HepG2 (cell line): ENCODE results near the gene CLDN5. TPM values are rescaled to one million over a fixed set of nuclear protein-coding genes. Genes with fewer than 3 reads are reported as not detected.

Source experiments
- ATAC-seq: fragments of 200-7000 bp; cut with Tn5 transposase; 3 replicates; pipeline ENCODE4 v1.9.1; 2020; ENCODE audit warnings: mild to moderate bottlenecking, moderate library complexity
- BruUV-seq: library from RNA; stranded (reverse); fragments of 400-500 nt; replicated peaks from 2 replicates; lab custom pipeline; 2021; lab: Mats Ljungman, UMichigan
- CTCF ChIA-PET: fragments of 300-600 bp; formaldehyde crosslinking; extraction: SDS; loops from one replicate; lab custom pipeline; 2021; ENCODE audit warnings: low total read pairs, inconsistent platforms, low intra/inter-chr PET ratio; lab: Yijun Ruan, JAX
- POLR2A ChIA-PET: fragments of 350-600 bp; sonication (Branson Sonifier 250); formaldehyde crosslinking; loops from one replicate; lab custom pipeline; 2020; ENCODE audit warnings: antibody characterized with exemption, inconsistent platforms; lab: Yijun Ruan, JAX
- DNase-seq: peaks from one replicate; pipeline ENCODE4 v3.0.0-alpha.2; 2015; ENCODE audit warnings: low spot score
- FAIRE-seq: peaks from 3 replicates; lab custom pipeline; 2011; peaks lifted over from hg19 to GRCh38; lab: Jason Lieb, UNC
- H2AFZ ChIP-seq: one replicate; pipeline ENCODE4 v1.6.1; 2011; ENCODE audit warnings: low read length, inconsistent platforms
- H3K27ac ChIP-seq: fragments of 300-600 bp; 3 replicates; pipeline ENCODE4 v1.8.0; 2011; ENCODE audit warnings: mixed run types, mild to moderate bottlenecking, mixed read lengths, low read length, inconsistent platforms; ENCODE audit not compliant: insufficient read depth; ENCODE audit errors: extremely low read length
- H3K27me3 ChIP-seq, 2 experiments: fragments of 200-600 bp in 1 of 2; 2 replicates in 1 of 2; 3 replicates in 1 of 2; pipeline versions ENCODE4 v1.6.0 to v1.8.0; 2011; ENCODE audit warnings: low read length in 2 of 2, mild to moderate bottlenecking in 2 of 2, moderate library complexity in 2 of 2, inconsistent platforms in 1 of 2; ENCODE audit not compliant: insufficient read depth in 2 of 2, control insufficient read depth in 1 of 2
- H3K36me3 ChIP-seq, 2 experiments: fragments of 200-600 bp in 1 of 2; replicated peaks in 1 of 2; 2 replicates in 1 of 2; 3 replicates in 1 of 2; pipeline versions ENCODE4 v1.5.1 to v1.8.0; 2011; ENCODE audit warnings: low read length in 2 of 2, inconsistent platforms in 1 of 2; ENCODE audit not compliant: insufficient read depth in 2 of 2, control insufficient read depth in 1 of 2
- H3K4me1 ChIP-seq: 2 replicates; pipeline ENCODE4 v1.5.1; 2012; ENCODE audit warnings: low read length, inconsistent platforms; ENCODE audit not compliant: insufficient read depth
- H3K4me2 ChIP-seq: 2 replicates; pipeline ENCODE4 v1.6.0; 2011; ENCODE audit warnings: low read depth, low read length, inconsistent platforms
- H3K4me3 ChIP-seq, 3 experiments: fragments of 200-600 bp in 1 of 3; sonication (generic), shearing (Covaris generic) in 1 of 3; replicated peaks in 1 of 3; 2 replicates each; pipeline ENCODE4 v1.5.1; 2011 to 2016; ENCODE audit warnings: low read length in 3 of 3, inconsistent platforms in 2 of 3, low read depth in 2 of 3, mild to moderate bottlenecking in 2 of 3, control low read depth in 1 of 3, mixed read lengths in 1 of 3; ENCODE audit not compliant: insufficient read depth in 1 of 3
- H3K79me2 ChIP-seq: one replicate; pipeline ENCODE4 v1.6.1; 2011; ENCODE audit warnings: low read length, inconsistent platforms; ENCODE audit not compliant: insufficient read depth
- H3K9ac ChIP-seq: 2 replicates; pipeline ENCODE4 v1.6.0; 2011; ENCODE audit warnings: mild to moderate bottlenecking, low read depth, low read length, inconsistent platforms; ENCODE audit not compliant: insufficient read depth
- H3K9me3 ChIP-seq: 2 replicates; pipeline ENCODE4 v1.5.1; 2012; ENCODE audit warnings: mild to moderate bottlenecking, low read length
- H4K20me1 ChIP-seq: 2 replicates; pipeline ENCODE4 v1.6.0; 2011; ENCODE audit warnings: inconsistent platforms, mild to moderate bottlenecking, low read length, moderate library complexity; ENCODE audit not compliant: insufficient read depth
- ATM ChIP-seq: fragments of 450-650 bp; IDR thresholded peaks from 2 replicates; pipeline ENCODE4 v1.7.1; 2017; ENCODE audit warnings: mild to moderate bottlenecking, borderline replicate concordance
- CBX2 ChIP-seq, 2 experiments: fragments of 200-600 bp in 1 of 2; sonication (generic); formaldehyde crosslinking in 1 of 2; IDR thresholded peaks; 2 replicates each; pipeline versions ENCODE4 v1.7.0 to v1.8.1; 2018 to 2022; ENCODE audit warnings: low read depth in 2 of 2, low read length in 1 of 2, mild to moderate bottlenecking in 1 of 2, missing genetic modification reagents in 1 of 2
- CHCHD3 ChIP-seq: sonication (generic); formaldehyde crosslinking; IDR thresholded peaks from 2 replicates; pipeline ENCODE4 v1.8.0; 2022; ENCODE audit warnings: mild to moderate bottlenecking, missing genetic modification reagents, moderate library complexity
- HCFC1 ChIP-seq: fragments of 150-350 bp; IDR thresholded peaks from 2 replicates; pipeline ENCODE4 v1.6.1; 2014; ENCODE audit warnings: low read depth, low read length
- HIVEP1 ChIP-seq: sonication (generic); formaldehyde crosslinking; IDR thresholded peaks from 2 replicates; pipeline ENCODE4 v1.4.0; 2020; ENCODE audit warnings: mild to moderate bottlenecking, missing genetic modification reagents
- MTA1 ChIP-seq: sonication (generic); formaldehyde crosslinking; IDR thresholded peaks from 2 replicates; pipeline ENCODE4 v1.4.0; 2020; ENCODE audit warnings: missing genetic modification reagents, mild to moderate bottlenecking, borderline replicate concordance
- REXO4 ChIP-seq: sonication (generic); formaldehyde crosslinking; IDR thresholded peaks from 2 replicates; pipeline ENCODE4 v1.8.0; 2022; ENCODE audit warnings: missing genetic modification reagents, mild to moderate bottlenecking, borderline replicate concordance
- RFX1 ChIP-seq: fragments of 450-650 bp; IDR thresholded peaks from 2 replicates; pipeline ENCODE4 v1.6.1; 2017
- XRCC5 ChIP-seq: fragments of 200-400 bp; formaldehyde crosslinking; optimal IDR thresholded peaks from 2 replicates; pipeline ENCODE3; 2017; ENCODE audit warnings: mild to moderate bottlenecking, low read length
- YEATS4 ChIP-seq: sonication (generic); formaldehyde crosslinking; IDR thresholded peaks from 2 replicates; pipeline ENCODE4 v1.4.0; 2020; ENCODE audit warnings: missing genetic modification reagents, borderline replicate concordance
- ZFAT ChIP-seq: sonication (generic); formaldehyde crosslinking; conservative IDR thresholded peaks from 2 replicates; pipeline ENCODE4 v1.8.1; 2023; ENCODE audit warnings: missing genetic modification reagents, inconsistent platforms
- ZNF224 ChIP-seq: sonication (generic); formaldehyde crosslinking; IDR thresholded peaks from 2 replicates; pipeline ENCODE4 v1.5.0; 2020; ENCODE audit warnings: mild to moderate bottlenecking, missing genetic modification reagents
- ZNF333 ChIP-seq: sonication (generic); formaldehyde crosslinking; IDR thresholded peaks from 2 replicates; pipeline ENCODE4 v1.4.0; 2020; ENCODE audit warnings: mild to moderate bottlenecking, missing genetic modification reagents, borderline replicate concordance
- ZNF629 ChIP-seq: sonication (generic); formaldehyde crosslinking; conservative IDR thresholded peaks from 2 replicates; pipeline ENCODE4 v1.5.0; 2020; ENCODE audit warnings: missing genetic modification reagents
- ZNF674 ChIP-seq: sonication (generic); formaldehyde crosslinking; IDR thresholded peaks from 2 replicates; pipeline ENCODE4 v1.5.0; 2020; ENCODE audit warnings: low read depth, mild to moderate bottlenecking, missing genetic modification reagents
- WGBS: methylation state at CpG from one replicate; pipeline ENCODE4 v1.1.6; 2017; ENCODE audit warnings: low lambda C conversion rate; 5-methylcytosine and 5-hydroxymethylcytosine counted together
- in situ Hi-C: cut with HindIII; loops from 2 replicates; pipeline ENCODE4 v1.10.0; 2017; ENCODE audit warnings: low pct_unique_long_range_greater_than_20kb; ENCODE audit not compliant: extremely low pct_ligation_motif_present
- intact Hi-C: fragments of 100-400 bp; cut with micrococcal nuclease; formaldehyde crosslinking; loops from one replicate; pipeline ENCODE4 v1.10.0; 2022; ENCODE audit not compliant: unreplicated experiment
- polyA plus RNA-seq, 8 experiments: library from polyadenylated mRNA; depleted of rRNA in 3 of 8; stranded (reverse) in 7 of 8; unstranded in 1 of 8; fragments of >200 nt; fragmentation: Illumina TruSeq in 4 of 8; extraction: Trizol in 4 of 8; gene quantifications; 2 replicates each; pipeline versions ENCODE4 v1.2.1 to v1.2.3, GENCODE V29; 2011 to 2016; ENCODE audit warnings: low read depth in 4 of 8, missing spikeins in 1 of 8, mixed read lengths in 1 of 8; ENCODE audit not compliant: insufficient read depth in 1 of 8
- total RNA-seq, 5 experiments: library from RNA; depleted of rRNA; stranded (reverse); fragments of >200 nt; fragmentation: Illumina TruSeq; extraction: Trizol; gene quantifications; 2 replicates each; pipeline ENCODE4 v1.2.3, GENCODE V29; 2016; ENCODE audit warnings: low read depth in 1 of 5
- TF ChIP-seq, protein P1 (sequence below): sonication (generic); formaldehyde crosslinking; conservative IDR thresholded peaks from 2 replicates; pipeline ENCODE4 v1.4.0; 2020; ENCODE audit warnings: missing genetic modification reagents

CLDN5 gene
- total and polyA plus RNA-seq, 2 of the 13 experiments (the other 11 are each of a cell fraction or from before 2014, with no cell fraction given): not detected

- Histone ChIP-seq H4K20me1 (no peaks in the 10 kb centered on the region), H2AFZ (no peak overlapping the region), H3K9ac (no peak overlapping the region), H3K79me2 (no peaks in the 10 kb centered on the region), H3K4me2 (no peak overlapping the region), H3K27ac (no peak overlapping the region), H3K9me3 (no peaks in the 10 kb centered on the region), H3K27me3 (no peaks in the 10 kb centered on the region), H3K4me3 (no peak overlapping the region), H3K4me1 (no peaks in the 10 kb centered on the region)
- WGBS: 100% methylated on average over 8 of the region's 10 CpGs
- POLR2A ChIA-PET: no interaction called here
- BruUV-seq: no TSS peak
- in situ Hi-C loops (no loop called here), intact Hi-C loops (no loop called here)
- DNase-seq (no peak), ATAC-seq (no peak), FAIRE-seq (no peak)
- CTCF ChIA-PET: no interaction called here
- no peak for TF ChIP-seq CBX2 (IDR thresholded peaks at IDR 0.05; ENCODE audit: low read depth, low read length)
- no peak for TF ChIP-seq CBX2 (CRISPR knock-in tag; IDR thresholded peaks at IDR 0.05; ENCODE audit: low read depth)
- TF ChIP-seq HIVEP1 (CRISPR knock-in tag): no peak
- no peak for TF ChIP-seq ZFAT (CRISPR knock-in tag)
- no peak for TF ChIP-seq MTA1 (CRISPR knock-in tag)
- no peak for TF ChIP-seq ZNF333 (CRISPR knock-in tag)
- TF ChIP-seq, all 625 proteins: peak for 0
- H3K36me3 ChIP-seq: peaks cover 0 to 5% of the 10 kb centered on the region in 2 experiments; a peak in 3 of 5 replicates
These were observed 3.5 kb downstream of the CLDN5 start for GRCh38 chr22:19520566-19521305.

GRCh38 chr22:19520007-19520406 lies 4.2 kb downstream of the CLDN5 start:
- BruUV-seq: no TSS peak
- no peak overlapping the region for H3K27ac ChIP-seq
- H3K9ac ChIP-seq: no peak overlapping the region
- intact Hi-C loops (no loop called here), in situ Hi-C loops (no loop called here)
- ChIA-PET POLR2A (no interaction called here), CTCF (no interaction called here)
- no peak for FAIRE-seq
- ATAC-seq: no peak
- DNase-seq: no peak
- H3K4me2 ChIP-seq: no peak overlapping the region
- H3K4me1 ChIP-seq: no peaks in the 10 kb centered on the region
- 86% methylated on average over 1 of the region's 6 CpGs for WGBS
- no peaks in the 10 kb centered on the region for H3K9me3 ChIP-seq
- no peaks in the 10 kb centered on the region for H4K20me1 ChIP-seq
- H3K27me3 ChIP-seq: no peaks in the 10 kb centered on the region
- no peaks in the 10 kb centered on the region for H3K79me2 ChIP-seq
- no peak overlapping the region for H3K4me3 ChIP-seq
- no peak overlapping the region for H2AFZ ChIP-seq
- peaks cover 1 to 13% of the 10 kb centered on the region in 2 experiments; a peak in 3 of 5 replicates for H3K36me3 ChIP-seq
- TF ChIP-seq REXO4 (no peak), ZNF629 (CRISPR knock-in tag) (no peak), YEATS4 (CRISPR knock-in tag) (no peak), RFX1 (no peak), ATM (no peak), XRCC5 (no peak), HCFC1 (no peak), ZNF674 (CRISPR knock-in tag) (no peak), ZNF224 (CRISPR knock-in tag) (no peak), CHCHD3 (CRISPR knock-in tag) (no peak)
- TF ChIP-seq, protein P1, sequence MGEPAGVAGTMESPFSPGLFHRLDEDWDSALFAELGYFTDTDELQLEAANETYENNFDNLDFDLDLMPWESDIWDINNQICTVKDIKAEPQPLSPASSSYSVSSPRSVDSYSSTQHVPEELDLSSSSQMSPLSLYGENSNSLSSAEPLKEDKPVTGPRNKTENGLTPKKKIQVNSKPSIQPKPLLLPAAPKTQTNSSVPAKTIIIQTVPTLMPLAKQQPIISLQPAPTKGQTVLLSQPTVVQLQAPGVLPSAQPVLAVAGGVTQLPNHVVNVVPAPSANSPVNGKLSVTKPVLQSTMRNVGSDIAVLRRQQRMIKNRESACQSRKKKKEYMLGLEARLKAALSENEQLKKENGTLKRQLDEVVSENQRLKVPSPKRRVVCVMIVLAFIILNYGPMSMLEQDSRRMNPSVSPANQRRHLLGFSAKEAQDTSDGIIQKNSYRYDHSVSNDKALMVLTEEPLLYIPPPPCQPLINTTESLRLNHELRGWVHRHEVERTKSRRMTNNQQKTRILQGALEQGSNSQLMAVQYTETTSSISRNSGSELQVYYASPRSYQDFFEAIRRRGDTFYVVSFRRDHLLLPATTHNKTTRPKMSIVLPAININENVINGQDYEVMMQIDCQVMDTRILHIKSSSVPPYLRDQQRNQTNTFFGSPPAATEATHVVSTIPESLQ (CRISPR knock-in tag): no peak
